GM10847 (cell line): ENCODE measurements around the gene MYH9.

ENCODE experiments used
- POLR2A ChIP-seq: IDR thresholded peaks from 2 replicates; pipeline ENCODE4 v1.6.1; 2011; ENCODE audit not compliant: insufficient read length; ENCODE audit errors: extremely low read depth

MYH9 gene

DNA sequence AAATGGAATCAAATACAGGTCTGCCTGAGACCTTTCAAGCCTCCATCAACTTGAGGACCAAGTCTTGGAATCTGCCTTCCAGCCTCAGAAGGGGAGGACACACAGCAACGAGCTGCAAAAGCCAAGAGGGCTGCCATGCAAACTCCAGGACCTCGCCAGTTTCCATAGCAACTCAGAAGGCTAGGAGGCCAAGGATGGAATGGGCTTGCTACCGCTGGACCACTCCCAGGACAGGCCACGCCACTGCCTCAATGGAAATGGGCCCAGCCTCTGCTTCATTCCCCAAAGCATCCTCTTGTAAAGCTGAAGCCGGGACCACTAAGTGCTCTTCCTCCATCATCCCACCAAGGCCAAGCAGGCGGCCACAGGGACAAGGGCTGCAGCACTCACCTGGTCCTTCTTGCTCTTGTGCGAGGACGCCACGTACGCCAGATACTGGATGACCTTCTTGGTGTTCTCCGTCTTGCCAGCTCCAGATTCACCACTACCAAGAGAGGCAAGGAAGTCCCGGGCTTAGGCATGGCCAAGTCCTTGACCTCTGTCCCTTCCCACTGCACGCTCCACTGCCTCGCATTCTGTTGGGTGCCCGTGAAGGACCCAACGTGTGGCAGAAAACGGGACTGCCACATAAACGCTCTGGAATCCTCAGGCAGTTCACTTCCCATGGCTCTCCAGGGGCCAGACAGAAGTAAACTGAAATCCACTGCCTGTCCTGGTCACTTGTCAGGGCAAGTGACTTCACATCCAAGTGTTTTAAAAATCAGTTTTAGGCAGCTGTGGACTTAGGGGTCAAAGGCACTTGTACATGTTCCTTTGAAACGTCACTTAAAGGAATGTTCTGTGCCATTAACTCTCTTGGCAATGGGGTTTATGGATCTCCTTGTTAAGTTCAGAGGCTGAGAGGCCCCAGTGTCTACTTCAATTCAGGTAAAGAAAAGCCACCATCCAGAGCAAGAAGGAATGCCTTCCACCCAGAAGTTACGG, 61.3 kb downstream of the MYH9 start:
- TF ChIP-seq POLR2A = no peak

DNA sequence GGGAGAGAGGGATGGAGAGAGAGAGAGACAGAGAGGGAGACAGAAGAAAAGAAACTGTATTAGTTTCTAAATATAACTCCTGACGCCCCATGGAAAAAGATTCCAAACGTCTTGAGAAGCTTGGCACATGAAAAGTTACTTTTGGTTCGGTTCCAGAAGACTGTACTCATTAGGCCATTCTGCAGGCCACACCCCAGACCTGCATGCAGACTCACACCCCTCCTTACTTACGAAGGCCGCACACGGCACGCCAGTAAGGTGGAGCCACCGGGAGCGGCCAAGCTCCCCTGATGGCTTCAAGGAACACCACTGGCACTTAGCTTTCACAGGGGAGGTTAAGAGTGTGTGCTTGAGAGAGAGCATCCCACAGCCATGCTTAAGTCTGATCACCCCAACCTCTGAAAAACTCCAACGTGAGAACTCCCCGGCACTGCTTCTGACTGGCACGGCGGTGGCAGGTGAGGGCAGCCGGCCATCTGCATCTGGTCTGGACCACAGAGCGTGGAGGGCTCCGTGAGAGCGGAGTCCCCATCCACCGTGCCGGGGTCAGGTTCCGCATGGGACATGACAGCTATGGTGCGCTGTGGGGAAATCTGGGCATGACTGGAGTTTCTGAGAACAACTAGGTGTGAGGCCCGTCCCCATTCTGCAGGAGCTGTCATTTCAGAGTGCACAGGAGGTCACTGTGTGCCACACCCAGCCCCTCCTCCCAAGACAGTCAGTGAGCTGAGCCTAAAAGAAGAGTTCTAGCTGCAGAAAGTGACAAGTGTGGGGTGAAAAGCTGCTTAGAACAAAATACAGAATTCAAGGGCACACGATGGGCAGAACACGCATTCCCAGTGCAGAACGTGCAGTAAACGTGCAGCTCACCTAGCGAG, 62.4 kb downstream of the MYH9 start:
- TF ChIP-seq POLR2A = no peak

DNA sequence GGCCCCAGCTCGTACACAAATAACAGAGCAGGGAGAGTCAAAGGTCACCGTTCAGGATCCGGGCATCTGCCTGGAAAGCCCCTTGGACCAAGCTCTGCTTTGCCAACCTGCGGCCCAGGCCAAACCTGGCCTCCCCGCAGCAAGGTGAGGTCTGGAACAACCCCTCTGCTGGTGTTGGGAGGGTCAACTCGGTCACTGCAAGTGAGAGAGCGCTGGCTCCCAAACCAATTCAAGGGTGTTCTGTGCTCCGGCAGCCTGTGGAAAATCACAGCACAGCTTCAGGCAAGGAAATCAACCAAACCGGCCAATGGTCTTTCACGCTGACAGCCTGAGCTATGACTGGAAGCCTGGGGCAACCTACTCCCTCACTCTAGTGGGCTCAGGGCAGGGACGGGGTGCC, 63.4 kb downstream of the MYH9 start:
- no peak for TF ChIP-seq POLR2A

DNA sequence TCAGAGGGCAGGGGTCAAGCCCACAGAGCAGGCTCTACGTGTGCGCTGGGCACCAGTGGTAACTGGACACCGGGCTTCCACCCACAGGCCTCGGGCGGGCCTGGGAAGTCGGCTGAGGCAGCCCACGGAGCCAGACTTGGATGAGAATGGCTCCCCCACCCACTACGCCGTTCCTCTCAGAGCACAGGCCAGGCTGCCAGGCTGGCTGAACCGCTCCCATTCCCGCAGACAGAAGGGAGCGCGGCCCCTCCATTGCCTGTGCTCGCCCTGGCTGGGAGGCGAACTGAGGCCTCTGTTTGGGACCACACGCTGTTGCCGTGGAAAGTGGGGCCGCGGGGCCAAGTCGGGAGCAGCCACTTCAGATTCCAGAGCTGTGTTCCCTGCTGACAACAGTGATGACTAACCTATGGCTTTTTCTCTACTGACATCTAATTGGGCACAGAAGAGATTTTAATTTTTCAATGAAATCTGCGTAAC, 63.9 kb downstream of the MYH9 start:
- no peak for TF ChIP-seq POLR2A

DNA sequence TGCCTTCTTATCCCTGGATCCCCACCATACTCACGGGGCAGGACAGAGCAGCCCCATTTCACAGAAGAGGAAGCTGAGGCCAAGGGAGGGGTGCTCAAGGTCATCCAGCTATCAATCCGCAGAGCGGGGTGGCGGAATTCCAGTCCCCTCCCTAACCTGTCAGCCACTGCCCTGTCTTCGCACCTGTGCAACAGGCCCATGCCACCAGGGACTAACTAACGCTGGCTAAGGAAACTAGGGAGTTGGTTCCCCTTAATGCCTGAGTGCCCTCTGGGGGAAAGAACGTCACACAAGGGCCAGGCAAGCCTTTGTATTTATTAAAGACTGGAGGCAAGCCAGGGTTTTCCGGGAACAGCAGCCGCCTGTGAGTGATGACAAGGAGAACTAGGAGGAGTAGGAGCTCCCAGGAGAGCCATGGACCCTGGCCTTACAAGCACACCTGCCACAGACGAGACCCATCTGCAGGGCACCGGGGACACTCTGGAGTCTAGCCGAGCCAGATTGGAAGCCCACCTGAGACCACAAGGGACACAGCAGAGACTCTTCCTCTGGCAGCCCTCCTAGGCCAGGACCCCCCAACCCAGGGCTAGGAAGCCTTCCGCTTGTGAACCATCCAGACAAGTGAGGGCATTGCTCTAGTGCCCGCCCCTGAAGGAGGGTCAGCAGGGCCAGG, 64.4 kb downstream of the MYH9 start:
- no peak for TF ChIP-seq POLR2A

DNA sequence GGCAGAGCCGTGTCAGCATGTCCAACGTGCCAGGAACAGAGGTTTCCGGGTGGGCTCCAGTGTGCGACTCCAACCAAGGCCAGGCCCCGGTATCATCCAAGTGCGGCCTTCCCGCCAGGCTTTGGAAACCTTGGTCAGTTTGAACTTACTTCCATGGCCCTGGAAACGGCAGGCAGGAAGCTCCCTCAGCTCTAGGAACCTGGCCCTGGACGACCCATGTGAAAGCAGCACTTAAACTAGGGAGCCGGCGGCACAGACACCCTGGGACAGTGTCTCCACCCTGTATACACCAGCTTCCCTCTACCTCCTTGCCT, 65.2 kb downstream of the MYH9 start:
- TF ChIP-seq POLR2A = no peak

DNA sequence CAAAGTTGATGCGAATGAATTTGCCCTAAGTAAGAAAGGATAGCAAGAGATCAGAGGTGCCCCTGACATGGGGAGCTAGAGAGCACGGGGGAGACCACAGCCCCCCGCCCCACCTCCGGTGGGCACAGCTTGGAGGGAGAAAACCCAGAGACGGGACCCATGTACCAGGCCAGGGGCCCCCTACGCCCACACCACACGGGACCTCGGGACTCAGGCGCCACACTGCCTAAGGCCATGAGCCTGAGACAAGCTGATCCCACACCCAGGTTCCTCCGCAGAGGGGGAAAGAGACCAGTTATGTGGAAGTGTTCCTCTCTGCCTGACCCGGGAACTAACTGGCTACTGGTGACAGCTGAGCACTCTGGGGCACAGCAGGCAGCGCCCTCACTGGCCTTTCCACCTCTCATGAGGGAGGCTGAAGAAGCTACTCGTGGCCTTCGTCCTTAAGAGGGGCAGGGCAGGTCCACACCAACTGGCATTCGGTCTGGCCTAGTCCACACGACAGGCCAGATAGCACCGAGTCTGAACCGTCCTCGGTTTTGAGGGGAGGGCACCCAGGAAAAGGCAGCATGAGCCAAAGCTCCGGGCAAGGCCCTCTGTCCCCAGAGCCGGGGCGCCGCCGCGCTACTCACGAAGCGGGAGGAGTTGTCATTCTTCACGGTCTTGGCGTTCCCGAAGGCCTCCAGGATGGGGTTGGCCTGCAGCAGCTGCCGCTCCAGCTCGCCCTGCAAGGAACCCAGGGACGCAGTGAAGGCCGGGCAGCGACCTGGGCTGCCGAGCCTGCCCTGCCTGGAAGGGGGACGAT, 65.8 kb downstream of the MYH9 start:
- TF ChIP-seq POLR2A = no peak

DNA sequence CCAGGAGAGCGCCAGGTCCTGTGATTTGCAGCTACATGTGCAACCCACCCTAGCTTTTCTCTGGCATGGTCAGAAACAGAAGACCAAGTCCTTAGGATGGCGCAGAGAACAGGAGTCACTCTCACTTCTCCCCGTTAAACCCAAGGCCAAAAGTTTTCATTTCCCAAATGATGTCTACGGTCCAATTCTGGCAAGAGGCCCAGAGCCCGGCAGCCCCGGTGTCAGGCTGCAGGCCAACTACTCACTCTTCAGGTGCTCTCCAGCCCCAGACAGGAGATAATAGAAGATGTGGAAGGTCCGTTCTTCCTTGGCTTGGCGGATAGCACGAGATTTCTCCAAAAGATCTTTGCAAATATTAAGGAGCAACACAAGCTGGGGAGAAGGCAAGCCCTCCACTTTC, 67.2 kb downstream of the MYH9 start:
- TF ChIP-seq POLR2A = no peak

DNA sequence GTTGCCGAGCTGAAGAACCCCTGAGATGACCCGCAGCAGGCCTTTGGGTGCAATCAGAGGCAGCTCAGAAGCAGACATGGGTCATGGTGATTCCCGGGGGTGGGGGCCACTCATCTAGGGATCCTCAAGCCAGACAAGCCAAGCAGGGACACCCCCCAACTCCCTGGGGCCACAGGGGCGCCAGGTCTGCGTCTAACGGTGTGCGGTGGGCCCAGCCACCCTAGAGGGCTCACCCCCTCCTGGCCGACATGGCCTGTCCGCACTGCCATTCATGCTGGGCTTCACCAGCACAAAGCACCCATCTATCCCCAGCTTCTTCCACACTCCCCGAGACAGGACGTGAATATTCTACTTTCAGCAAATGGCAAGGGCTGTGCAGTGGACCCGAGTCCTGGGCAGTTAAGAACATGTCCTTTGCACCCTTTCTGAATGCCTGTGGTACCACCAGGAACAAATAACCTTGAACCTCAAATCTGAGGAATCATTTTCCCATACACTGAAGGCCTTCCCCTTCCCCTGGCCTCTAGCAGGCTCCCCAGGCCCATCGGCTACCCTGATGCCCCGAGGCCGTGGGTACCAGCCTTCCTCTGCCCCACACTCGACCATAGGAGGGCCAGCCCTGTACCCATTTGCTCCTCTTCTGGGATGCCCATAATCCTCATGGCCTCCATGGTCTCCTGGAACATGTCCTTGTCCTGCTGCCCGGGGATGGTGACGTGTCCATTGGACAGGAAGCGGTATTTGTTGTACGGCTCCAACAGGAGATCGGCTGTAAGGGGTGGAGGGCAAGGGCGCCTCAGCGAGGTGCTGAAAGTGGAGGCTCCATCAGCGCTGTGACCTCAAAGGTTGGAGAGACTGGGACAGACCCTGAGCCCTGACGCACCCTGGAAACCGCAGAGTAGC, 67.9 kb downstream of the MYH9 start:
- TF ChIP-seq POLR2A = no peak

DNA sequence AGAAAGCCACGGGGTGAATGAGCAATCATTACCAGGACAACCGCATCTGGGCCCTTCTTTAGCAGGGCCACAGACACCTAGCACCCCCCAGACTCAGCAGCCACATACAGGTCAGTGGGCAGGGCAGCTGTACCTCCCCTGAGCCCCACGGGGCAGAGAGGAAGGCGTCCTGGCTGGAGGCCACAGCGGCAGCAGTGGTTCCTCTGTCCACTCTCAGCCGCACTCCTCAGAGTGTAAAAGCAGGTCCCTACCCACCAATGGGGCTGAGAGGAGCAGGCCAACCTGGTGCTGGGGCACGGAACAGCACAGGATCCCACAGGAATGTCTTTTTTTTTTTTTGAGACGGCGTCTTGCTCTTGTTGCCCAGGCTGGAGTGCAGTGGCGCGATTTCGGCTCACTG, 69.3 kb downstream of the MYH9 start:
- TF ChIP-seq POLR2A = no peak

DNA sequence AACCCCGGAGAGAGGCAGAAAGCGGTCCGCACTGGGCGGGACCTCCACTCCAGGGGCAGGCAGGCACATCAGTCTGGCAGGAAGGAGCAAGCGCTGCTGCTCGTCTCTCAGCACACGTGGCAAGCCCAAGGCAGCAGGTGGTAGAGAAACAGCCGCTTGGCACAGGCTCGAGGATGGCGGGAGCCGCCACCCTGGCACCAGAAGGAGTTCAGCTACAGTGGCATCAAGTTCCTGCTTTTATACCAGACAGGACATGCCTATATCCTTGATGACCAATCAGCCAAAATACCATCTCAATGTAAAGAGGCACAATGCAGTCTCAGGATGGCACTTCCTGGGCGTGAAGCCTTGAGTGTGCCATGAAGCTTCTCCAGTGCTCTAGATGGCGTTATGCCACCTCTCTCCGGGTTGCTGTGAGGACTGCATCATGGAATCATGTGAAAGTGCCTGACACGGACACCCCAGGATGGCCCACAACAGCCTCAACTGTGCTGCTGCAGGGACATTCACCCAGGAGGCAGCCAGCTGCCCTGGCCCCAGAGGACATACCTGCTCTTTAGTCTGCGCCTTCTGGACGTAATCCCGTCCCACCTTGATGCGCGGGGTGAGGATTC, 70.0 kb downstream of the MYH9 start:
- TF ChIP-seq POLR2A = no peak

DNA sequence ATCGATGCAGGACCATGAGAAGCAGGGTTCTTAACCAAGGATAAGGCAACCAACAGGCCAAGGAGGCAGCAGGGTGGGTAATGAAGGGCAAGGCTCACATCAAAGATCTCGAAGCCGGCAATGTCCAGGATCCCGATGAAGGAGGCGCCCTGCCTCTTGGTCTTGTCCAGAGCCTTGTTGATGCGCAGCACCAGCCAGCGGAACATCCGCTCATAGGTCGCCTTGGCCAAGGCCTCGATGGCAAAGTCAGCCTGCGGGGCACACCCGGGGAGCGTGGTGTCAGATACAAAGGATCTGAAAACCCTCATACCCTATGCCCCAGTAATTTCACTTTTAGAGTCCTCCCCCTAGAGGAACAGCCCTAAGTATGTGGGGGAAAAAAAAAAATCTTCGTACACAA, 71.3 kb downstream of the MYH9 start:
- TF ChIP-seq POLR2A = no peak

DNA sequence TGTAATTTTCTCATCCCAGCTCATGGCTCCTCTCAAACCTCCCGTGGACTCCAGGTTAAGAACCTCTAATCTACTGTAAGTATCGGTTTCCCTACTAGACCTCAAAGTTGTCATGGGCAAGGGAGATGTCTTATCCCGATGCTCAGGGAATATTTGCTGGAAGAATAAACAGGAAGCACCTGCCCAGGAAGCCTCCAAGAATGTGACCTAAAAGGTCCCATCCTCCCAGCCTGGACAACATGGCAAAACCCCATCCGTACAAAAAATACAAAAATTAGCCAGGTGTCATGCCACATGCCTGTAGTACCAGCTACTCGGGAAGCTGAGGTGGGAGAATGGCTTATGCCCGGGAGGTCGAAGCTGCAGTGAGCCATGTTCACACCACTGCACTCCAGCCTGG, 72.4 kb downstream of the MYH9 start:
- no peak for TF ChIP-seq POLR2A
